HL-60/S4 treated with retinoic acid at 250 ng/mL for 4 days and 3 days (cell line): ENCODE results near the gene MRPS18B.
"Not testable (repeated sequence)": the region's sequence is repeated elsewhere in the genome, so short reads cannot be mapped to it uniquely, and the experiment has no call there.

Experiments
- in situ Hi-C: fragments of 300-500 bp; cut with MboI; formaldehyde crosslinking; loops from 2 replicates; pipeline ENCODE4 v1.7.0; 2022; ENCODE audit warnings: low sequenced_read_pairs

The MRPS18B gene

GRCh38 chr6:30635834-30636233 lies 18.2 kb downstream of the MRPS18B start:
- in situ Hi-C loops: no loop called here

DNA sequence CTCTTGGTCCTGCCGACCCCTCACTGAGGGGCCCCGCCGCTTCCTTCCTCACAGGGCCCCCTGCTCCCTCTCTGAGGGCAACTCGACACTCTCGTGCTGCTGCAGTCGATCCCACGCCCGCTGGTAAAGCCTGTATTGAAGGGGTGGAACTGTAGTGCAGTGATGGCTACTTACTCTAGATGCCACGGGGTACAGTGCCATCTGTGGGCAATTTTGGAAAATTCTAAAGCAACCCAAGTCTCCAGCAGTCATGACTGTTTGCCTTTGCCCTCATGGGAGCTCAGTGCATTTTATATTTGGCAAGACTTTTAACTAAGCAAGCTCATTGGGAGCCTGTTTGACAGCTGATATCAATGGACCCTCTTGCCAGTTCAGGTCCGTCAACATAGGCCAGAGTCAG lies 22.8 kb downstream of the MRPS18B start:
- in situ Hi-C loops: no loop called here

- in situ Hi-C loops: no loop called here
Observed at GRCh38 chr6:30641048-30641447, 23.4 kb downstream of the MRPS18B start.

DNA sequence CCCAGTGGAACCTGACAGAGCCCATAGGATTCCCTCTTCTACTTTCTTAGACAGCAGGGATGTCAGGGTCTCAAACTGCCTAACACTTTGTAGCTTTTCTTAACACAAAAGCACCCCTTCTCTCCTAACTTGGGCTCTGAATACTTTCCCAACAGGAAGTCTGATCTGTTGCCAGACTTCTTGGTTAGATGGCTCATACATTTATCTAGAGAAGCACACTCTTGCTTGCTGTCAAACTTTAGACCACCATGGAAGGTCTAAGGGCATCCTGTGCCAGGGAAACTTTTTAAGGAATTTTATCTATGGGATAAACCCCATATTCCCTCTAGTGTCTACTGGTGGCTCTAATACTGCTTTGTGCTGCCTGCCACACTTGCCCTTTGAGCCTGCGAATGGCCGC lies 26.0 kb downstream of the MRPS18B start:
- in situ Hi-C loops: no loop called here

DNA sequence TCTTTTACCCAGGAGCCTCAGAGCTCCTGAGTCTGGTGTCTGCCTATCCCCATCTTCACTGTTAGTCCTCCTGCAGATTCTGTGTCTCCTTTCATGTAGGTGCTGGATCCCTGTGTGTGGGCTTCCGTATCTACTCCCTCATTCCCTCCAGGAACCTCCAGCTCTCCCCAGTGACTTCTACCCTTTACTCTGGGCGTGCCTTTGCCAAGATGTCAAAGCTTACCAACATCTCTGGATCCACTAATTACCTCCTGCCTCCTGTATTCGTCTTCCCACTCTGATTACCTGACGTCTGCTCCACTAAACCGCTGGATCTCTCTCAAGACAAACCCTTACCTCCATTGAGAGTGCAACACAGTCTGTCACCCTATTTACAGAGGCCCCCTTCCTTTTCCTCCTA lies 27.1 kb downstream of the MRPS18B start:
- in situ Hi-C loops: no loop called here

GRCh38 chr6:30645989-30646388 lies 28.3 kb downstream of the MRPS18B start:
- in situ Hi-C loops: no loop called here

- in situ Hi-C loops: no loop called here
Observed at GRCh38 chr6:30646450-30647241, 29.0 kb downstream of the MRPS18B start, which contains the start of gene C6orf136. TSS of gene C6orf136 (plus strand) at chr6:30647133. CDS start at chr6:30647232, 99 bp downstream.

DNA sequence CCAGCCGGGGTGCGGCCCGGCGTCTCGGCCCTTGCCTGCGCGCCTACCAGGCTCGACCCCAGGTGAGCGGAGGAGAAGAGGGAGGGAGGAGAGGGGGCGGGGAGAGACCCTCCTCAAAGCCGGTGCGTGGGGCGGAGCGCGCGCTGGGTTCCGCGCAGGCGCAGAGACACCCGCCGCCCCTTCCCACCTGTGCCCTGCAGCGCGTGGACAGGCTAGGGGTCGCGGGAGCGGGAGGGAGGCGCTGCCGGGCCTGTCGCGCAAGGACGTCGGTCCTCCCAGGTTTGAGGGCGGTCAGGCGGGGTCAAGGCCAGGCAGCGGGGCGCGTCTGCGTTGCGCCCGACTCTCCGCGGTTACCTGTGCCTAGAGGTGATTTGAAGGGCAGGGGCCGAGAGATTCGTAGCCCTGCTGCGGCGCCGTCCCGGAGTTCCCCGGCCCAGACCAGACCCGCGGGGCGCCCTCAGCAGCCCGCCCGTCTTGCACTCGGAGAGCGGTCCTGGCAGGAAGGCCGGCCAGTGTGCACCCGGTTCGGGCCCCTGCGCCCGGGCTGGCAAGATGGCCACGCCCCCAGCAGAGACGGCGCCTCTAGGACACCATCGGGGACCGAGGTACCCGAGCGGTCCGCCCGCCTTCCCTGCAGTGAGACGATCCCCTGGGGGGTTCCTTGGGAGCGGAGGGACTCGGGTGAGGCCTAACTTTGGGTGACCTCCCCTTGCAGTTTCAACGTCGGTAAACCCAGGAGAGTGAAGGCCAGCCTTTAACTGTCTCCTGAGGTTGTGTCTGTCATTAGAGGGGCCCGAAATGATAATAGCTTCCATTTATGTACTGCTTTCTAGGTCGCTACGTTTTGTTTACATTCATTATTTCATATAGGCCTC lies 29.8 kb downstream of the MRPS18B start:
- in situ Hi-C loops: no loop called here

GRCh38 chr6:30651143-30651542 lies 33.5 kb downstream of the MRPS18B start:
- in situ Hi-C loops: no loop called here

- in situ Hi-C loops: no loop called here
Observed at GRCh38 chr6:30654798-30655742, 37.4 kb downstream of the MRPS18B start.

- in situ Hi-C loops: no loop called here
Observed at GRCh38 chr6:30655743-30656094, 38.1 kb downstream of the MRPS18B start.

DNA sequence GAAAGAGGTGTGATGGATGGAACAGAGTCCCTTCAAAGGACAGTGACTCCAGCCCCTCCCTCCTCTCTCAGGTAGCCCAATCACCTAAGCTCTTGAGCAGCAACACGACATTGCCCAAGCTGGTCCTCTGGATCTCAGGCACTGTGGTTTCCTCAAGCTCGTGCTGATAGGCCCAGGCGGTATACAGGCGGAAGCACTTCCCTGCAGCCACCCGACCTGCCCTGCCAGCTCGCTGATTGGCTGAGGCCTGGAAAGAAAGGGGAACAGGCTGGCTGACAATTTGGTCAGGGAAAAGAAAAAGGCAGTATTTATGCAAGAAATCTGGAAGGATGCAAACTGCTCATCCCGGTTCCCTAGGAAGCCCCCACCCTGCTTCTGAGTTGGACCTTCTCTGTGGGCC lies 38.9 kb downstream of the MRPS18B start:
- in situ Hi-C loops: no loop called here

DNA sequence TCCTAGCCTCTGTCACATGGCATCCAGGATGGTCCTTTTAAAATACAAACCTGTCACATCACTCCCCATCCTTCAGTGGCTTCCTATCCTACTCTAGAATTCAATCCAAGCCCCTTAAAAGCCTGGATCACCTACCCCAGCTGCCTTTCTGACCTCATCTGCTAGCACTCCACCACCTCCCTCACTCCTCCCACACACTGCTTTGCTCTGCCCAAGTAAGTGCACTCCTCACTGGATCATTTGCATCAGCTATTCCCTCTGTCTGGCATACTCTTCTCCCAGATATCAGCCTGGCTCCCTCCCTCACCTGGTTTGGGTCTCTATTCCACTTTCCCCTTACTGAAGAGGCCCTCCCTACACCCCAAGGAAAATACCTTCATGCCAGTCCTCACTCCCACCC lies 39.8 kb downstream of the MRPS18B start:
- in situ Hi-C loops: no loop called here

GRCh38 chr6:30657922-30658321 lies 40.3 kb downstream of the MRPS18B start:
- in situ Hi-C loops: not testable (repeated sequence)

DNA sequence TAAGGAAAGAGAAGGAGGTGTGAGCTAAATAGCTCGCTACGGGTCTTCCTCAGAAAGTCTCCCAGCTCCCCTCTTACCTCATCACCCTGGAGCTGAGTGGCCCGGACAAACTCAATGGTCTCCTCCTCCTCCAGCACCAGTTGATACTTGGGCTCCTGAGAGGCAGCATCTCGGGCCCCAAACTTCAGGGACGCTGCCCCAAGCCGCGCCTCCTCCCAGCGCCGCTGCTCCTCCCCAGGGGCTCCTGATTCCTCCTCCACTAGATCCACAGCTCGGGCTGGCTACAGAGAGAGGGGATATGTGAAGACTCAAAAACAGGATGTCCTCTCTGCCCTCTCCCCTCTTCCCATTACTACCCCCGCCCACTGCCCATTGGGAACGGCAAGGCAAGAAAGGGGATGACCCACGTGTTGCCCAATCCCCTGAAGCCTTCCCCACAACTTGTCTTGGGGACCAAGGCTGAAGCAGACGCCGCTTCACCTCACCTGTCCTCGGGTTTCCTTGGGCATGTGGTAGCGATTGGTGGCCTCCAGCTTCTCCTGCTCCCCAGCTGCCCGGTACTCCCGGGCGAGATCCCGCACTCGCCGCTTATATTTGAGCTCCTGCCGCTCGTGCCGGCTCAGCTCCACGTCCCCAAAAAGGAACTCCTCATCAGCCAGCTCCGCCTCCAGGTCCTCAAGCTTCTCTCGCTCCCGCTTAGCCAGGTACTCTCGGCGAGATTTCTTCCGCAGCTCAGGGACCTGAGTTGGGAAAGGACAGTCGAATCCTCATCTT lies 47.5 kb downstream of the MRPS18B start:
- in situ Hi-C loops: no loop called here

- in situ Hi-C loops: not testable (repeated sequence)
Observed at GRCh38 chr6:30666300-30666699, 48.7 kb downstream of the MRPS18B start.

- in situ Hi-C loops: no loop called here
Observed at GRCh38 chr6:30670760-30671527, 53.3 kb downstream of the MRPS18B start.

DNA sequence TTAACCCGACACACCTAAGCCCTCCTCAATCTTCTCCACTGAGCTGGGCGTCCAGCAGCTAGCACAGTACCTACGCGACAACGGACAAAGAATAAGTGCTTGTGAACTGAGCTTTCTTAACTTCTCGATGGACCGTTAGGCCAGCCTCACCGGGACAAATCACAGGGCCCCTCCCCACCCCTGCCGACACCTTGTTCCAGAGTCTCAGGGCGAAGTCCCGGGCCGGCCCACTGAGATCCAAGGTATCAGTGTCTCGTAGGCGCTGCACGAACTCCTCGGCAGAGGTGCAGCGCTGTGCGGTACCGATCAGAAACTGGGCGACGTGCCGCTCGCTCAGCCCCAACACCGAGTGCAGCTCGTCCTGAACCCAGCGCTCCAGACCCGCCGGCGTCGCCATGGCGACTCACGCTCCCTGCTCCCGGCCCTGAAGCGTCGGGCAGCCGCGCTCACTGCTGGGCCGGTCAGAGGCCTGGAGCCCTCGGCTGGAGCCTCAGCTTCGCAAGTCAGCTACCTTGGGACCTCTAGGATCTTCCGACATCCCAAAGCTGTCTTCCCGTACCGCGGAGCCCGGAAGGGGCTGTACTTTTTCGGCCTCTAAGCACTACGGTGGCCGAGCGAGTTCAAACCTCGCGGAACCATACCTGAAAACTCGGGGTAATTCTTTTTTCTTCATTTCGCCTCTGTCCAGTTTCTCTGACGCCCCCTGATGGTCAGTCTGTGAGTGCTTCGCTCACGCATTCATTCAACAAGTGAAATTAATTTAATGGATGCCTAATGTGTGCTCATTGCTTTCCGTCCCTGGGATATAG lies 55.0 kb downstream of the MRPS18B start, which contains the start of gene DHX16:
Gene DHX16 (minus strand): TSS at position 562 of the 809 bp plus-strand sequence. CDS start 165 bp downstream, at position 397.
- in situ Hi-C loops: no loop called here
